Heart right ventricle (tissue), 16 donors: ENCODE results near the gene PLD2. TPM values are rescaled to one million over a fixed set of nuclear protein-coding genes. Genes with fewer than 3 reads are reported as not detected.

Experiments used
- ATAC-seq, 8 donors: fragments of 200-7000 bp; cut with Tn5 transposase; one replicate each; pipeline ENCODE4 v1.9.1; 2020; ENCODE audit warnings: mild to moderate bottlenecking in 8 of 8, moderate library complexity in 8 of 8, moderate number of reproducible peaks in 1 of 8
- DNase-seq, 2 donors: peaks; one replicate each; pipeline ENCODE4 v3.0.0-alpha.2; 2020
- H3K27ac ChIP-seq, 10 donors: fragments of 200-600 bp; sonication (generic) in 2 of 10; one replicate each; pipeline versions ENCODE4 v1.5.0 to v1.8.0; 2020 to 2022; ENCODE audit warnings: mild to moderate bottlenecking in 3 of 10
- H3K27me3 ChIP-seq, 7 donors: fragments of 200-600 bp; one replicate each; pipeline ENCODE4 v1.8.0; 2021 to 2022; ENCODE audit warnings: mild to moderate bottlenecking in 2 of 7
- H3K36me3 ChIP-seq, 9 donors: fragments of 200-600 bp; sonication (generic) in 1 of 9; one replicate each; pipeline versions ENCODE4 v1.5.0 to v1.8.0; 2020 to 2022; ENCODE audit warnings: mild to moderate bottlenecking in 2 of 9
- H3K4me1 ChIP-seq, 9 donors: fragments of 200-600 bp; sonication (generic) in 1 of 9; one replicate each; pipeline versions ENCODE4 v1.5.0 to v1.8.0; 2020 to 2022; ENCODE audit warnings: mild to moderate bottlenecking in 4 of 9
- H3K4me3 ChIP-seq, 10 donors: fragments of 200-600 bp; sonication (generic) in 2 of 10; one replicate each; pipeline versions ENCODE4 v1.5.0 to v1.8.0; 2020 to 2022; ENCODE audit warnings: mild to moderate bottlenecking in 7 of 10, moderate library complexity in 2 of 10
- H3K9me3 ChIP-seq, 11 donors: fragments of 200-600 bp in 10 of 11; sonication (generic) in 2 of 11; one replicate each; pipeline versions ENCODE4 v1.5.0 to v1.8.0; 2013 to 2022; ENCODE audit warnings: mild to moderate bottlenecking in 2 of 11, control low read depth in 1 of 11, moderate library complexity in 1 of 11
- CTCF ChIP-seq, 9 donors: fragments of 200-600 bp; sonication (generic) in 2 of 9; IDR thresholded peaks; one replicate each; pipeline versions ENCODE4 v1.5.0 to v1.8.0; 2021 to 2022; ENCODE audit warnings: antibody characterized with exemption in 9 of 9, mild to moderate bottlenecking in 5 of 9, moderate library complexity in 1 of 9
- WGBS, 2 donors: extraction: QIAGEN DNeasy Blood & Tissue Kit; methylation state at CpG; one replicate each; pipeline ENCODE4 v1.1.7; 2013; ENCODE audit warnings: inconsistent platforms in 1 of 2; 5-methylcytosine and 5-hydroxymethylcytosine counted together
- intact Hi-C, 10 donors: fragments of 100-400 bp; cut with DNase I; formaldehyde crosslinking; loops; one replicate each; pipeline versions ENCODE4 v1.11.1 to v1.14.2; 2022
- polyA plus RNA-seq, 2 donors: library from polyadenylated mRNA; stranded (reverse); fragments of 200-250 nt; gene quantifications; one replicate each; pipeline ENCODE4 v1.2.3, GENCODE V29; 2013
- total RNA-seq, 10 donors: library from RNA; stranded (reverse); fragmentation: NEBNext Ultra II Directional in 3 of 10; extraction: Animal tissue kit (Norgen Biotek cat#: 25700) in 3 of 10; gene quantifications; one replicate each; pipeline versions ENCODE4 v1.2.1 to v1.2.4, GENCODE V29; 2021 to 2023
- donor health status: Arrhythmogenic right ventricular cardiomyopathy.
- donor health status: ischemic (EF 13 %, LVEDD 7.1; RV severe dilation, severe dysfunction).
- donor health status: healthy with polysubstance abuse.
- donor health status: DM: no; HTN: yes; CAD: no.
- donor health status: DM: no; HTN: no; CAD: no.
- donor health status: ischemic (EF 25% LVEDD 6.9; RV normal size, moderate dysfunction).
- donor health status: ischemic (EF 25% LVEDD 5.7; RV mildly dilated, moderate dysfunction).
- donor health status: healthy.
- donor health status: DM: yes; HTN: yes; CAD: no.
- donor health status: Ischemic cardiomyopathy.
- donor health status: ischemic (EF 35%, LVEDD 5.7; RV mildly dilated, moderate dysfunction).
- donor health status: nonischemic (EF 11% LVEDD 7.7; RV severe dilation, severe dysfunction).
- donor health status: DM: yes; HTN: yes; CAD: no.
- donor health status: PGD.
- donor health status: ischemic (EF 29% LVEDD 5.4; RV normal size, mild dysfunction).
- donor health status: nonischemic (EF 23%, LVEDD 6.1; RV moderate dilation, normal function).

The PLD2 gene
- total and polyA plus RNA-seq, 12 donors = 5.6 to 20.7 (median 10.4) TPM

- peak; percentile 62 to 92 (median 86) for ATAC-seq
- no peak for TF ChIP-seq CTCF (IDR thresholded peaks at IDR 0.05)
- Histone ChIP-seq H3K27me3 (no peaks in the 10 kb centered on the region), H3K36me3 (peaks cover 0 to 20% (median 0%) of the 10 kb centered on the region in 9 donors), H3K4me3 (peak overlapping the region in 5 of 10 donors; percentile 7 to 26 (median 16)), H3K27ac (peak overlapping the region; percentile 52 to 88 (median 74)), H3K9me3 (no peaks in the 10 kb centered on the region), H3K4me1 (peaks cover 8 to 63% (median 43%) of the 10 kb centered on the region in 9 donors)
- 50 to 64% methylated on average over 7 of the region's 7 CpGs for WGBS, 2 donors
- intact Hi-C loops = no loop called here
- DNase-seq = peak; percentile 32 to 61
These were observed 51.3 kb downstream of the PLD2 start for GRCh38 chr17:4858068-4858881.

GRCh38 chr17:4858882-4859260, 51.9 kb downstream of the PLD2 start:
- 19 to 21% methylated on average over 5 of the region's 5 CpGs for WGBS, 2 donors
- peak overlapping the region in 5 of 10 donors; percentile 7 to 26 (median 16) for H3K4me3 ChIP-seq
- H3K36me3 ChIP-seq = peaks cover 0 to 18% (median 0%) of the 10 kb centered on the region in 9 donors
- no peaks in the 10 kb centered on the region for H3K9me3 ChIP-seq
- H3K27me3 ChIP-seq = no peaks in the 10 kb centered on the region
- ATAC-seq (peak; percentile 68 to 88 (median 82)), DNase-seq (peak; percentile 63 to 67)
- peaks cover 8 to 66% (median 43%) of the 10 kb centered on the region in 9 donors for H3K4me1 ChIP-seq
- H3K27ac ChIP-seq = peak overlapping the region; percentile 52 to 88 (median 74)
- TF ChIP-seq CTCF (IDR thresholded peaks at IDR 0.05) = no peak
- intact Hi-C loops = no loop called here

GRCh38 chr17:4859816-4860625, 53.1 kb downstream of the PLD2 start:
- DNase-seq (no peak), ATAC-seq (no peak)
- no peaks in the 10 kb centered on the region for H3K9me3 ChIP-seq
- peaks cover 8 to 66% (median 43%) of the 10 kb centered on the region in 9 donors for H3K4me1 ChIP-seq
- H3K27me3 ChIP-seq = no peaks in the 10 kb centered on the region
- no peak for TF ChIP-seq CTCF (IDR thresholded peaks at IDR 0.05)
- 74 to 76% methylated on average over 32 of the region's 32 CpGs for WGBS, 2 donors
- peak overlapping the region in 9 of 10 donors; percentile 17 to 88 (median 53) for H3K27ac ChIP-seq
- H3K4me3 ChIP-seq = peak overlapping the region in 1 of 10 donors; percentile 15
- H3K36me3 ChIP-seq = peaks cover 0 to 13% (median 0%) of the 10 kb centered on the region in 9 donors
- intact Hi-C loops = no loop called here

- H3K27ac ChIP-seq = peak overlapping the region in 9 of 10 donors; percentile 17 to 88 (median 53)
These were observed 53.7 kb downstream of the PLD2 start for GRCh38 chr17:4860651-4861050.

More at GRCh38 chr17:4860651-4861050, 53.7 kb downstream of the PLD2 start:
- H3K36me3 ChIP-seq = peaks cover 0 to 14% (median 0%) of the 10 kb centered on the region in 9 donors
- ATAC-seq (no peak), DNase-seq (no peak)
- H3K27me3 ChIP-seq = no peaks in the 10 kb centered on the region
- 83 to 89% methylated on average over 9 of the region's 9 CpGs for WGBS, 2 donors
- TF ChIP-seq CTCF (IDR thresholded peaks at IDR 0.05) = no peak
- peaks cover 8 to 66% (median 43%) of the 10 kb centered on the region in 9 donors for H3K4me1 ChIP-seq
- no peaks in the 10 kb centered on the region for H3K9me3 ChIP-seq
- intact Hi-C loops = no loop called here
- H3K4me3 ChIP-seq = no peak overlapping the region
